Activated naive CD8-positive, alpha-beta T cell (primary cell): ENCODE data around the gene SLC25A21.

ENCODE experiments used
- H3K27ac Mint-ChIP-seq: one replicate; pipeline ENCODE4 v1.8.0; 2021; ENCODE audit warnings: mixed read lengths
- H3K27me3 Mint-ChIP-seq: one replicate; pipeline ENCODE4 v1.8.0; 2021; ENCODE audit warnings: mixed read lengths
- H3K36me3 Mint-ChIP-seq: one replicate; pipeline ENCODE4 v1.8.0; 2021; ENCODE audit warnings: mixed read lengths
- H3K4me1 Mint-ChIP-seq: one replicate; pipeline ENCODE4 v1.8.0; 2021; ENCODE audit warnings: low read depth, mixed read lengths
- H3K4me3 Mint-ChIP-seq: one replicate; pipeline ENCODE4 v1.8.0; 2021; ENCODE audit warnings: mild to moderate bottlenecking, mixed read lengths
- H3K9me3 Mint-ChIP-seq: one replicate; pipeline ENCODE4 v1.8.0; 2021; ENCODE audit warnings: low read depth, mixed read lengths

Gene SLC25A21

GRCh38 chr14:36662258-36662542 is 510.2 kb downstream of the SLC25A21 start:
- peaks cover 56% of the 10 kb centered on the region for H3K27me3 Mint-ChIP-seq
- H3K27ac Mint-ChIP-seq, result no peak overlapping the region
- H3K4me3 Mint-ChIP-seq, result peak overlapping the region; percentile 64
- H3K9me3 Mint-ChIP-seq, result no peaks in the 10 kb centered on the region
- peaks cover 55% of the 10 kb centered on the region for H3K4me1 Mint-ChIP-seq
- H3K36me3 Mint-ChIP-seq, result peaks cover 3% of the 10 kb centered on the region

DNA sequence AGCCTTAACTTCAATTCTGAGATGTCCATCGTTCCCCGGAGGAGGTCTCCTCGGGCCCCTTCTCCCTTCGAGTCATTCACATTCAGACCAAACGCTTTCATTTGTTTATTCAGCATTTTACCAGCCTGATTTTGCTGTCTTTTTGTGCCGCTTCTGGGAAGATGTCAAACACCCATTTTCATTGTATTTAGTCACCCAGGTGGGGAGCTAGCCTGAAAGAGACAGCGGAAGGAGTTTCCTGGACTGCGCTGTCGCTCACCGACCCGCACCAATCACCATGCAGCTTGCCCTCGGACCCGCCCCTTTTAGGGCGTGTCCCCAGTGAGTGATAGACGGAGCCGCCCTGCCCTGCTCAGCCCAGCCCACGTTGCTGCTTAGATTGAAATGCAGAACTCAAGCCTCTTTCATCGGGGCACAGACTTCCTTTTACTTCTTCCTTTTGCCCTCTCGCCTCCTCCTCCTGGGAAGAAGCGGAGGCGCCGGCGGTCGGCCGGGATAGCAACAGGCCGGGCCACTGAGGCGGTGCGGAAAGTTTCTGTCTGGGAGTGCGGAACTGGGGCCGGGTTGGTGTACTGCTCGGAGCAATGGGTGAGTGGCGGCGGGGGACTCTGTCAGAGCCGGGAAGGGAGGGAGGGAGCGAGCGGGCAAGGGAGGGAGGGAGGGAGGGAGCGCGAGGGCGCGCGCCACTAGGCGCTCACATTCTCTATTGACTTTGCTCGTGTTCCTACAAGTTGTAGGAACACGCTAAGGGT is 510.7 kb downstream of the SLC25A21 start, which contains the start of gene PAX9:
TSS of gene PAX9 (plus strand) at position 355 of the 752 bp plus-strand sequence. CDS start at position 585, 230 bp downstream.
- H3K27me3 Mint-ChIP-seq, result peaks cover 58% of the 10 kb centered on the region
- H3K36me3 Mint-ChIP-seq, result peaks cover 3% of the 10 kb centered on the region
- peak within 1 kb of the TSS; percentile 67 for H3K4me3 Mint-ChIP-seq
- H3K4me1 Mint-ChIP-seq, result peaks cover 57% of the 10 kb centered on the region
- H3K27ac Mint-ChIP-seq, result peak within 1 kb of the TSS; percentile 28
- H3K9me3 Mint-ChIP-seq, result no peaks in the 10 kb centered on the region

GRCh38 chr14:36660736-36661505 is 511.5 kb downstream of the SLC25A21 start:
- H3K36me3 Mint-ChIP-seq, result peaks cover 3% of the 10 kb centered on the region
- H3K27ac Mint-ChIP-seq, result peak overlapping the region; percentile 17
- peaks cover 64% of the 10 kb centered on the region for H3K4me1 Mint-ChIP-seq
- H3K27me3 Mint-ChIP-seq, result peaks cover 62% of the 10 kb centered on the region
- peak overlapping the region; percentile 67 for H3K4me3 Mint-ChIP-seq
- no peaks in the 10 kb centered on the region for H3K9me3 Mint-ChIP-seq

GRCh38 chr14:36659822-36660735 is 512.3 kb downstream of the SLC25A21 start:
- Mint-ChIP-seq H3K27me3 (peaks cover 62% of the 10 kb centered on the region), H3K4me3 (no peak overlapping the region), H3K27ac (no peak overlapping the region), H3K36me3 (peaks cover 6% of the 10 kb centered on the region), H3K9me3 (no peaks in the 10 kb centered on the region), H3K4me1 (peaks cover 64% of the 10 kb centered on the region)

GRCh38 chr14:36659010-36659821 is 513.2 kb downstream of the SLC25A21 start:
- Mint-ChIP-seq H3K4me1 (peaks cover 63% of the 10 kb centered on the region), H3K27ac (peak overlapping the region; percentile 6), H3K36me3 (peaks cover 6% of the 10 kb centered on the region), H3K4me3 (peak overlapping the region; percentile 42), H3K27me3 (peaks cover 61% of the 10 kb centered on the region), H3K9me3 (no peaks in the 10 kb centered on the region)

GRCh38 chr14:36658123-36659009 is 514.0 kb downstream of the SLC25A21 start:
- H3K36me3 Mint-ChIP-seq, result peaks cover 6% of the 10 kb centered on the region
- H3K9me3 Mint-ChIP-seq, result no peaks in the 10 kb centered on the region
- H3K27ac Mint-ChIP-seq, result no peak overlapping the region
- H3K4me1 Mint-ChIP-seq, result peaks cover 58% of the 10 kb centered on the region
- H3K27me3 Mint-ChIP-seq, result peaks cover 59% of the 10 kb centered on the region
- no peak overlapping the region for H3K4me3 Mint-ChIP-seq

GRCh38 chr14:36657399-36658122 is 514.8 kb downstream of the SLC25A21 start:
- H3K4me3 Mint-ChIP-seq, result peak overlapping the region; percentile 44
- peaks cover 63% of the 10 kb centered on the region for H3K27me3 Mint-ChIP-seq
- no peak overlapping the region for H3K27ac Mint-ChIP-seq
- no peaks in the 10 kb centered on the region for H3K9me3 Mint-ChIP-seq
- peaks cover 51% of the 10 kb centered on the region for H3K4me1 Mint-ChIP-seq
- peaks cover 6% of the 10 kb centered on the region for H3K36me3 Mint-ChIP-seq

GRCh38 chr14:36656687-36657398 is 515.6 kb downstream of the SLC25A21 start:
- Mint-ChIP-seq H3K9me3 (no peaks in the 10 kb centered on the region), H3K4me3 (peak overlapping the region; percentile 44), H3K27ac (no peak overlapping the region), H3K4me1 (peaks cover 45% of the 10 kb centered on the region), H3K36me3 (peaks cover 6% of the 10 kb centered on the region), H3K27me3 (peaks cover 60% of the 10 kb centered on the region)

- Mint-ChIP-seq H3K9me3 (no peaks in the 10 kb centered on the region), H3K27me3 (peaks cover 60% of the 10 kb centered on the region), H3K36me3 (peaks cover 3% of the 10 kb centered on the region), H3K4me3 (peak overlapping the region; percentile 53), H3K4me1 (peaks cover 41% of the 10 kb centered on the region), H3K27ac (no peak overlapping the region)
Measured at GRCh38 chr14:36655963-36656686, 516.3 kb downstream of the SLC25A21 start.

DNA sequence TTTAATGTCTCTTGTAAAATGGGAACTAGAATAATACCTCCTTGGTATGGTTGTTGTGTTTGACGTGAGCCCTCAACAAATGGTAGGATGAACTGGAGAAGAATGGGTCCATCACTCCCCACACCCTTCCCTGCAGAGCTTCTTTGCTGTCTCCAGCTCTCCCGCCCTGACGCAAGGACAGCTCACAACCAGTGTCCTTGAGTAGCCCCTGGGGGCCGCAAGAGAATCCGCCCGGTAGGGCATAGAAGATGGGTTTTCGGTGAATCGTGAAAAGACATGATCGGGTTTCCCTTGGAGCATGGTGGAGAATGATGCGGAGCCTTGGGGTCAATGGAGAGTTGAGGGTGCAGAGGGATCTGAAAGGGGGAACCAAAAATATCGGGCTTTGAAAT is 516.8 kb downstream of the SLC25A21 start:
- H3K27ac Mint-ChIP-seq, result no peak overlapping the region
- H3K4me1 Mint-ChIP-seq, result peaks cover 39% of the 10 kb centered on the region
- no peaks in the 10 kb centered on the region for H3K9me3 Mint-ChIP-seq
- H3K36me3 Mint-ChIP-seq, result peaks cover 3% of the 10 kb centered on the region
- H3K4me3 Mint-ChIP-seq, result peak overlapping the region; percentile 53
- peaks cover 62% of the 10 kb centered on the region for H3K27me3 Mint-ChIP-seq

DNA sequence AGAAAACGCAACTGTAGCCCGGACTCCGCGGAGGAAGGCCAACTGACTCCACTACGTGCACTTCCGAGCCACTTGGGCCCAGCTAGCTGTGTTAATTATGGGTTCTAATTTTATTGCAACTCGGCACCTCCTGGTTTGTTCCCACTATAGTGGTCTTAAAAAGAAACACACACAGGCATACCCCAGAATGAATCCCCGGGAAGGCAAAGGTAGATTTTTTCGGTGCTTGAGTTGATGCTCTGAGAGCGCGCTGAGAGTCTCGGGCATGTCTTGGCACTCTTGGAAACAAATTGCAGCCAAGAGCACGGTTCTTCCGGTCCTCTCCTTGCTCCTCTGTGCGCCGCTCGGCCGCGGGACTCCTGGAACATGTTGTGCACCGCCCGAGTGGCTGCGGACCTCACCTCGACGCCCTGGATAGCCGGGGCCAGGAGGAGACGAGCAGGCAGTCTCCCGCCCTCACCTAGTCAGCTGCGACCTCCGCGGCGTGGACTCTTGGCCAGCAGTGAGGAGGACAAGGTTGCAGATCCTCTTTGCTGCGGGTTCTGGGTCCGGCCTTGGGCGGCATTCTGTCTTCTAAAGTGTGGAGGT is 517.5 kb downstream of the SLC25A21 start:
- peaks cover 39% of the 10 kb centered on the region for H3K4me1 Mint-ChIP-seq
- H3K27ac Mint-ChIP-seq, result no peak overlapping the region
- H3K27me3 Mint-ChIP-seq, result peaks cover 62% of the 10 kb centered on the region
- peak overlapping the region; percentile 23 for H3K4me3 Mint-ChIP-seq
- H3K9me3 Mint-ChIP-seq, result no peaks in the 10 kb centered on the region
- H3K36me3 Mint-ChIP-seq, result peaks cover 3% of the 10 kb centered on the region
